Measurements from ENCODE around the gene GATAD1.
"Not testable (repeated sequence)": the region's sequence is repeated elsewhere in the genome, so short reads cannot be mapped to it uniquely, and the experiment has no call there.

The GATAD1 gene

DNA sequence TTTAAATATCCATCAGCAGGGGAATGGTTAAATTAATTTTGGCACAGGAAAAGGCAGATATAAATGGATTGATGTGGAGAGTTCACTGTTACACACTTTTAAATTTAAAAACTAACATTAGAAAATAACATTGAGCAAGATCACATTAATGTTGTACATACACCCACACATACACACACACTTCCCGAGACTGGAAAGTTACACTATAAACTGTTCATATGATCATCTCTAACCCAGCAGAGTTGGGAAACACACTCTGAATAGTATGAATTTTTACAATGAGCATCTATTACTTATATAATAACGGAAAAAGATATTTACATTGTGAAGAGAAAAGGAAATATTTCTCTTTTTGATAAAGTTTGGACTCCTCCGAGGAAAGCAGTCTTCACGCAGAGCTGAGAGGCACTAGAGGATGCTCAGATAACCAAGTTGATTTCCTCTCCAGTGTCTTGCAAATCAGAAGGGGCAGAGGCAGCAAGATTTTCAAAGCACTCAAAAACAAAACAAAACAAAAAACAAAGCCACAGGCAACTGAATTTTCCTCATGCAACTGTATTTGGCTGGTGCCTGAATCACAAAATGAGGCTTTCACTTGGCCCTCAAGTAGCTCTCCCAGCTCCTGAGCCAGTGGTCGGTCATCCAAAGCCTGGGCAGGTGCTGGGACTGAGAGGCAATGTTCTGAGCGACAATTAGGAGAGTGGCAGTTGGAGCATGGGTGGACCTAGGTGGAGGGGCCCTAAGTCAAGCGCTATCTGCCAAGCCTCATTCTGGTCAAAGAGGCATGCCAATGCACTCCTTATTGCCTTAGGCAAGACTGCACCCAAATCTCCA is 10.5 kb upstream of the GATAD1 start:
- in situ Hi-C loops (cut with HindIII; ENCODE audit: low sequenced_read_pairs), result no loop called here

DNA sequence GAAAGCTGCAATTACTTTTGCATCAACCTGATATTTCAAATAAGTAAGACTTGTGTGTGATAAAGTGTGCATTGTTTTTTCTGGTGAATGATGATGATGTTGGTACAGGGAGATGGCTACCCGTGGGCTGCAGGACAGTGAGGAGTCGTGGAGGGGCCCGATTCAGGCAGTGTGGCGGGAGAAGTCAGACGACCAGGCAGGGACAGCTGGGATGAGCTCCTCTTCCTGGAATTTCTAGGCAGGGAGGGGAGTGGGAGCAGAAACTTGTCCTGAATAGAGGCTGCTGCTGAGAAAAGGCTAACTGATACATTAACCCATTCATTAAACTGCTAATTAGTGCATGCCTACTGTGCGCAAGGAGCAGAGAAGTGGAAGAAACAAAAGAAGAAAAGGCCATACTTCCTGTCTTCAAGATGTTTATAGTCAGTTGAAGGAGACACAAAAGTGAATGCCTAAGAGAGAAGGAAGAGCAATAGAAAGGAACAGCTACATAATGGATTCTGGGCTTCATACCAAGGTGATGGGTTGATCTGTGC is 9.3 kb upstream of the GATAD1 start:
- in situ Hi-C loops (cut with HindIII; ENCODE audit: low sequenced_read_pairs), result no loop called here

DNA sequence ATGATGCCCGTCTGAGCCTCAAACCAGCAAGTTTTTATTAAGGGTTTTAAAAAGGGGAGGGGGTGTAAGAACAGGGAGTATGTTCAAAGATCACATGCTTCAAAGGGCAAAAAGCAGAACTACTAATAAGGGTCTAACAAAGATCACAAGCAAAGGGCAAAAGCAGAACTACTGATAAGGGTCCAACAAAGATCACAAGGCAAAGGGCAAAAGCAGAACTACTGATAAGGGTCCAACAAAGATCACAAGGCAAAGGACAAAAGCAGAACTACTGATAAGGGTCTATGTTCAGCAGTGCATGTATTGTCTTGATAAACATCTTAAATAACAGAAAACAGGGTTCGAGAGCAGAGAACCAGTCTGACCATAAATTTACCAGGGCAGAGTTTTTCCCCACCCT is 4.6 kb upstream of the GATAD1 start:
- in situ Hi-C loops (cut with HindIII; ENCODE audit: low sequenced_read_pairs), result not testable (repeated sequence)

DNA sequence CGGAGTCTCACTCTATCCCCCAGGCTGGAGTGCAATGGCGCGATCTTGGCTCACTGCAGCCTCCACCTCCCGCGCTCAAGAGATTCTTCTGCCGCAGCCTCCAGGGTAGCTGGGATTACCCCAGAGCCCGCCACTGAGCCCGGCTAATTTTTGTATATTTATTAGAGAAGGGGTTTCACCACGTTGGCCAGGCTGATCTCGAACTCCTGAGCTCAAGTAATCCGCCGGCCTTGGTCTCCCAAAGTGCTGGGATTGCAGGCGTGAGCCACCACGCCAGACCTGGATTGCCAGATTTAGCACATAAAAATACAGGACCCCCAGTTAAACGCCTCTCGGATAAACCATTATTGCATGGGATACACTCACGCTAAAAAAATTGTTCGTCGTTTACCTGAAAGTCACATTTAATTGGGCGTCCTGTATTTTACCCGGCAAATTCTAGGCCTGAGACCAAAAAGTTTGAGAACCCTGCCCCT is 375 bp upstream of the GATAD1 start:
- in situ Hi-C loops (cut with HindIII; ENCODE audit: low sequenced_read_pairs), result no loop called here

DNA sequence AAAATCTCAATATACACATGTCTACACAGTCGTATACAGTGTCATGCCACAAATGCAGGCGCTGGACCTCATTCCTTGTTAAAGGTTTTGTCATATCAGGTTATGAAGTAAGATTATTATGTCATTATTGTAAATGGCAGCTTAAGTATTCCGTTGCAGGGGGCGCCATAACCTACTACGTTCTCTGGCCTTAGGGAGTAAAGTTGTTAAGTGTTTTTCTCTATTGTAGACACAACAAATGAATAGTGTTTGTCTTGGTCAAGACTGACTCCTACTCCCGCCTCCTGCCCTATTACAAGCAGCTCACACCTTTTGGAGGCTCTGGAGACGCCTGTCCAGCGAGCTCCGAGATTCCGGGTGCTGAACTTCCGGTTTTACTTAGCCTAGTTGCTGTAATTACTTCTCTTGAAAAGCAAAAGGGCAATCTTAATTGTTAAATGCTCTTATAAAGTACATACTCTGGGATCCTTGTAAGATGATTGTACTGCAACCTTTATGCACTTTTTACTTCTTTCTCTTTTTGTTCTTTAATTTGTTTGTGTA is 994 bp downstream of the GATAD1 start:
- in situ Hi-C loops (cut with HindIII; ENCODE audit: low sequenced_read_pairs), result no loop called here

DNA sequence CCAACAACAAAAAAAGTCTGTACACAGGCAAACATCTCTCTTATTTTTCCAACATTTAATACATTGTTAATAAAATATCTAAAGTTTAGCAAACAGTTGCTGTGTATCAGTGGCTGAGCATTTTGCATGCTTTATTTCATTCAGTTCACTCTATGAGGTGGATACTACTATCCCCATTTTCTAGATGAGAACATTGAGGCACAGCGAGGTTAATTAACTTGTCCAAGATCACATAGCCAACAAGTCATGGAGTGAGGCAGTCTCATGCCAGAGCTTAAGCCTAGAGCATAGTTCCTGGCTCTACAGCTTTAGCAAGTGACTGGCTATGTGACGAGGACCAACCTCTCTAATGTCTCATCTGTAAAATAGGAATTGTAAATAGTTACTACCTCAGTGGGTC is 4.4 kb downstream of the GATAD1 start:
- in situ Hi-C loops (cut with HindIII; ENCODE audit: low sequenced_read_pairs), result no loop called here

DNA sequence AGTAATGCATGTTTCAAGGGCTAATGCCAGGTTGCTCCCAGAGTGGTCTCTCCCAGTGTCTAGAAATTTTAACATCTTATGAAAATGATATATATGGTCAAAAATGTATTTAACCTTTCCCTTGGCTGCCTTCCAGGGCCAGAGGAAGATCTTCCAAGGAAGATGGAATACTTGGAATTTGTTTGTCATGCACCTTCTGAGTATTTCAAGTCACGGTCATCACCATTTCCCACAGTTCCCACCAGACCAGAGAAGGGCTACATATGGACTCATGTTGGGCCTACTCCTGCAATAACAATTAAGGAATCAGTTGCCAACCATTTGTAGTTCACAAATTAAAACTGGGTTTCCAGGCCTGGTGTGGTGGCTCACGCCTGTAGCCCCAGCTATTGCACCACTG is 9.0 kb downstream of the GATAD1 start:
- in situ Hi-C loops (cut with HindIII; ENCODE audit: low sequenced_read_pairs), result no loop called here

DNA sequence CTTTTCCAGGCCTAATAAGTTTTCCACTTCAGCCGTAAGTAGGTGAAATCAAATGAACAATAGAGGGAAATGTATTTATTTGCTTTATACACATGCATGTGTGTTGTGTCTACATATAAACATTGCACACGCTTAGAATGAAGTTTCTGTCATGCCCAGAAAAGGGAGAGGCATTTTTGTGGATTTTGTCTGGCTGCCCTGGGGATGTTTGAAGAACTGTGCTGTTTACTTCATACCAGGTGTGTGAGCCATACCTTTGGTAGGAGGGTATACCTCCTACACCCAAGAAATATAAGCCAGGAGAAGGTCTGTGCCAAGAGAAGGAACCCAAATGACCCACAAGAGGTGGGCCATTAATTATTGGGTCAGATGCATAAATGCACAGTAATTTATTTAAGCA is 12.8 kb downstream of the GATAD1 start:
- in situ Hi-C loops (cut with HindIII; ENCODE audit: low sequenced_read_pairs), result no loop called here

DNA sequence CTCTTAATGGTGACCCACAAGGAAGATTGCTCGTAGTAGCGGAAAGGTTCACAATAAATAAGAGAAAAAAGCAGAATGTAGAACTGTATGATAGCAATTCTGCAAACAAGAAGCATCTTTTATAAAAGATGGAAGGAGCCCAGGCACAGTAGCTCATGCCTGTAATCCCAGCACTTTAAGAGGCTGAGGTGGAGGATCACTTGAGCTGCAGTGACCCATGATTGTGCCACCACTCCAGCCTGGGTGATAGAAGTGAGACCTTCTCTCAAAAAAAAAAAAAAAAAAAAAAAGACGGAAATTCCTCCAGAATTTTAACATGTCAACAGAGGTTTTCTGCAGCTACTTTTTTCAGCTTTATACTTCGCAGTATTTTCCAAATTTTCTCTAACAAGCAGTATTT is 13.2 kb downstream of the GATAD1 start:
- in situ Hi-C loops (cut with HindIII; ENCODE audit: low sequenced_read_pairs), result no loop called here

DNA sequence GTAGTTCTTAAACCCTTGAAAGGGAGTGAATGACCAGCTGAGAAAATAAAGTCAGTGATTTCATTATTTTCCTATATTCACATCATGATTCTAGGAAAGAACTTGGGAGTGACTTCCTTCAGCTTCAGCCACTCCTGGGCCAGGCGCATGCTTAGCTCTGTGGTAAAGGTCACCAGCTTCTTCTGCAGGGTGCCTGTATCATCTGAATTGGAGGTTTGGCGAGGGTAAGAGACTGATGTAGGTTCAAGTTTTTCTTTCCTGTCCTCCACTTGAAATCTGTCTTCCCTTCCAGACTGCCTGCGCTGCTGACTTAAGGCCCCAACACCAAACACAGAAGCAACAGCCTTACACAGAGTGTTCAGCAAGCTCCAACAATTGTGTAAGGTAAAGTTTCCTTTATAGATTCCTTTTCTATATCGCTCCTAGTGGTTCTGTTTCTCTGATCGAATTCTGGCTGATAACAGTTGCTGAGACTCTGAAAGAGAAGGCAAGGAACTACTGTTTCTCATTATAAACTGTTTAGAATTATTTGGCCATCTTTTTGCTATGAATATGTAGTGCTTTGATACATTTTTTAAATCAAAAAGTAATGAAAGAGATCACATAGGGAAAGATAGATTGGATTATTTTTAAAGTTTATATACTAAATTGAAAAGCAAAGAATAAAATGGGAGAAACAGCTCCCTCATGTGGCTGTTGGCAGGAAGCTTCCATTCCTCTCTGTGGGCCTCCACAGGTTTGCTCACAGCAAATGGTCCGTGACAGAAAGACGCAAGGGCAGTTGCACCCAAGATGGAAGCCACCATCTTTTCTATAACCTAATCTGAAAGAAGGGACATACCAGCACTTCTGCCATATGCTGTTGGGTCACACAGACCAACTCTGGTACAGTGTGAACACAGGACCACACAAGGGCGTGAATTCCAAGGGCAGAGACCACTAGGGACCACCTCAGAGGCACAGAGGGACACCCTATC is 14.0 kb downstream of the GATAD1 start:
- in situ Hi-C loops (cut with HindIII; ENCODE audit: low sequenced_read_pairs), result no loop called here

DNA sequence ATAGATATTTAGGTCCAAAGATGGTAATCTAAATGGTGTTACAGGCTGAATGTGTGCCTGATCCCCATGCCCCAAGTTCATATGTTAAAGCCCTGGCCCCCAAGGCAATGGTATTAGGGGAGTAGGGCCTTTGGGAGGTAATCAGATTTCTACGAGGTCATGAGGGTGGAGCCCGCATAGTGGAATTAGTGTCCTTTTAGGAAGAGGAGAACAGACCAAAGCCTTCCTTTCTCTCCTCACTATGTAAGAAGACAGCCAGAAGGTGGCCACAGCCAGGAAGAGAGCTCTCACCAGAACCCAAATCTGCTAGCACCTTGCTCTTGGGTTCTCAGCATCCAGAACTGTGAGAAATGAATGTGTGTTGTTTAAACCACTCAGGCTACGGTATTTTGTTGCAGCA is 15.3 kb downstream of the GATAD1 start:
- in situ Hi-C loops (cut with HindIII; ENCODE audit: low sequenced_read_pairs), result no loop called here

DNA sequence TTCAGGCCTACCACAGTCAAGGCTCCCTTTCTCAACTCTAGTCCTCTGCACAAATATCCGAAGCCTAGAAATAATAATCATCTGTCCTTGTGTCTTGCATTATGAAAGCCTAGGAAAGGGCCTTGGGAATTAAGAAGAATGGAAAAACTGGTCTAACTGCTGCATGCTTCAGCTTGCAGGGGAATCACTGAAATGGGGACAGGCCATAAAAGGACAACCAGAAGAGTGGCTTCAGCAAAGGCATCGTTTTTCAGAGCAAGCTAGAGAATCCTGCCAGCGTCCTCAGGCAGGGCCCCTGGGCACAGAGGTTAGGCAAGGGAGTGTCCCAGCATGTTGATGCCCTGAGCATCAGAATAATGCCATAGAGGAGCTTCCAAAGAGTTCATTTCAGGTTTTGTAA is 17.2 kb downstream of the GATAD1 start:
- in situ Hi-C loops (cut with HindIII; ENCODE audit: low sequenced_read_pairs), result no loop called here

DNA sequence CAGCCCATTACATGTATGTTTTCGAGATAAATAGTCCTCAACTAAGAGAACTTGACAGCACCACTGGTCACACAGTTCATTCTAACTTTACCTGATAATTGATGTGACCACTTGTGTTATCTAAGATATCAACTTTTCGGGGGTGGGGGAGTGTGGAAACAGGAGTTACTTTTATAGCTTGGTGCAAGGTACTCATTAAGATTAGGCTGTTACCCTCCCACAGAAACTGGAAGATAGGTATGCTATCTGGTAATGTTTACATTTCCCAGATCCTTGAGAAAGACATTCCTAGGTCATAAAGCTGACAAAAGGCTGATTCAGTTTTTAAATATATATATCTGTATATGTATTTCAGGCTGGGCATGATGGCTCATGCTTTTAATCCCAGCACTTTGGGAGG is 19.4 kb downstream of the GATAD1 start:
- in situ Hi-C loops (cut with HindIII; ENCODE audit: low sequenced_read_pairs), result no loop called here

DNA sequence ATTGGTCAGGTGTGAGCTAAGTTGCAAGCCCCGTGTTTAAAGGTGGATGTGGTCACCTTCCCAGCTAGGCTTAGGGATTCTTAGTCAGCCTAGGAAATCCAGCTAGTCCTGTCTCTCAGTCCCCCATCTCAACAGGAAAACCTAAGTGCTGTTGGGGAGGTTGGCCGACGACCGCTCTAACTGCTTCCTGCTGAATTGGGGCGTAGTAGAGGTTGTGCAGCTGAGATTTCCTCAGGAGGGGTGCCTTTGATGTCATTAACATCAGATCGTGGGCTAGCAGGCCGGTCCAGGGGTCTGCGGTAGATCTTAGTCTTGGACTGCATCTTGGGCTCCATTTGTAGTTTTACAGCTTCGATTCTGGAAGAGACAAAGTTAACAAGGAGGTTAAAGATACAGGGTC is 21.3 kb downstream of the GATAD1 start:
- in situ Hi-C loops (cut with HindIII; ENCODE audit: low sequenced_read_pairs), result not testable (repeated sequence)

DNA sequence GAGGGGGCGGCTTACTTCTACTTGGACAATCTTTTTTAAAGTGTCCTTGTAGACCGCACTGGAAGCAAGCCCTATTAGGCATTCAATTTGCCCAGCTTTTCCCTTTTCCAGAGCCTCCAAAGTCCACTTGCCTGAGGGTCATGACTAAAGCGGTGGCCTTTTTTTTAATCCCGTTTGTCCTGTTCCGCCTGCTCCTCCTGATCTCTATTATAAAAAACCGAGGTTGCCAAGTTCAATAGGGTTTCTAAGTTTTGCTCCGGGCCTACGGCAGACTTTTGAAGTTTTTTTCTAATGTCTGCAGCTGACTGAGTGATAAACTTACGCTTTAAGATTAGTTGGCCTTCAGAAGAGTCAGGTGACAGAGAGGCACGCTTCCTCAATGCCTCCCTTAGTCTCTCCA is 26.7 kb downstream of the GATAD1 start:
- in situ Hi-C loops (cut with HindIII; ENCODE audit: low sequenced_read_pairs), result not testable (repeated sequence)

DNA sequence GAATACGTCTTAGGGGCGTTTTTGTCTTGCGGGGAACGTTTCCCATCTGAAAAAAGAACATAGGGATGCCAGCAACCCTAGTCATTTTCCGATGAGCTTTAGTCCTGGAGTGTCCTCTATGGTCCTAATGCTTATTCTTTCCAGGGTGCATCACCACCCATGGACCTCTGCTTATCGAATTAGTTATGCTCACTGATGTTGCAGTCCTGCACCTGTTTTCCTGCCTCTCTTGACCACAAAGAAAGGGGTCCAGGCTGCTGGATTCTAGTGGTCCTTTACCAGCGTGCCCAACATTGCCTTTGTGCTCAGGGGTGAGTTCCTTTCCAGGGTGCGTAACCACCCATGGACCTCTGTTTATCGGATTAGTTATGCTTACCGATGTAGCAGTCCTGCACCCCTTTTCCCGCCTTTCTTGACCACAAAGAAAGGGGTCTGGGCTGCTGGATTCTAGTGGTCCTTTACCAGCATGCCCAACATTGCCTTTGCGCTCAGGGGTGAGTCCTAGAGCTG is 28.0 kb downstream of the GATAD1 start:
- in situ Hi-C loops (cut with HindIII; ENCODE audit: low sequenced_read_pairs), result not testable (repeated sequence)

DNA sequence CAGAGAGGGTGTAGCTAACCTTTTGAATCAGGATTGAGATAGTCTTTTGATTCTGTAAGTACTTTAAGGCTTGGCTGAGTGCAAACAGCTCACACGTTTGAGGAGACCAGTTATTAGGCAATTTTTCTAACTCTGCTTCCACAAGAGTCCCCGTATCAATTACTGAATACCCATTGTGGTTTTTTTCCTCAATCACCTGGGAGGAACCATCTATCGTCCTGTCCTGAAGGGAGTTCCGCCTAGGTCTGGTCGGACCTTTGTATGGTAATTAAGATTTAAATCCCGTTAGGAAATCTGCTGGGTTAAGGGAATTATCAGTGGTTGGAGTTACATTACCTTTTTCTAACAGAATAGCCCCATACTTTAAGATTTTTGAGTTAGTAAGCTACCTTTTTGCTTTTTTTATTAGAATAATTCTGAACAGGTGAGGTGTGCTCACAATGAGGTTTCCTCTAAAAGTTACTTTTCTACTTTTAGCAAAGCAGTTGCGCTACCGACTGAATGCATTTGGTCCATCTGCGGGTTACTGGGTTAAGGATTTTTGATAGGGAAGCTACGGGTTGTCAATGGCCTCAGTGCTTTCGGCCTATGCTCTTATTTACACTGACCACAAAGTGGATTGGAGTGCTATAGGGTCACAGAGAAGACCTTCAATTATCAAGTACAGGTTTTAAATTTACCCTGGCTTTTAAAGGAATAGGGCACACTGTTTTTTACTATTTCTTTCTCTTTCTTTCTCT is 28.7 kb downstream of the GATAD1 start:
- in situ Hi-C loops (cut with HindIII; ENCODE audit: low sequenced_read_pairs), result not testable (repeated sequence)

DNA sequence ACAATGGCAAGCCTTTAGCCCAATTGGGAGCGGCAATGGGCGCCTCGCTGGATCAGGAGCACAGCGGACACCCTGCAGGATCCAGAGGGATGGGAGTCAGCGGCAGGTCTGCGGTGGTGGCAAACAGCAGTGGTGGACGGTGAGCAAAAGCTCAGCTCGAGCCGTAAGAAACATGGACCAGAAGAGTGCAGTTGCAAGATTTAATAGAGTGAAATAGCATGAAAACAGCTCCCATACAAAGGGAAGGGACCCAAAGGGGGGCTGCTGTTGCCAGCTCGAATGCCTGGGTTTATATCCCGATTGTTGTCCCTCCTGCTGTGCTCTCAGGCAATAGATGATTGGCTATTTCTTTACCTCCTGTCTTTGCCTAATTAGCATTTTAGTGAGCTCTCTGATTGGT is 30.4 kb downstream of the GATAD1 start, which contains the start of gene ERVW-1:
Gene ERVW-1, minus strand, starts transcription at position 266 of the 400 bp plus-strand sequence. CDS start 7,565 bp downstream, outside the sequence.
- in situ Hi-C loops (cut with HindIII; ENCODE audit: low sequenced_read_pairs), result not testable (repeated sequence)

DNA sequence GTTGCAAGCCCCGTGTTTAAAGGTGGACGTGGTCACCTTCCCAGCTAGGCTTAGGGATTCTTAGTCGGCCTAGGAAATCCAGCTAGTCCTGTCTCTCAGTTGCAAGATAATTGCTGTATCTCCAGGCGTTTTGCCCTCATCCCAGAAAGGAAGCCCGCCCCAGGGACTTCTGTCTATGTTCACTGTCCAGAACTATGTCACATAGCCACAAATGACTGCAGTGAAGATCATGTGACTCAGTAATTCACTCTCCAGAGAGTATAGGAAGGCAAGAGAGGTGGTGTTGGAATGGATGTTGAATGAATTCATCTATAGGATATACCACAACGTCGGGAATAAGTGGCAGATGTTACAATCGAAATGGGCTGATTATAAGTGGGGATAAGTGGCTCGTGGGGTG is 30.8 kb downstream of the GATAD1 start:
- in situ Hi-C loops (cut with HindIII; ENCODE audit: low sequenced_read_pairs), result no loop called here

DNA sequence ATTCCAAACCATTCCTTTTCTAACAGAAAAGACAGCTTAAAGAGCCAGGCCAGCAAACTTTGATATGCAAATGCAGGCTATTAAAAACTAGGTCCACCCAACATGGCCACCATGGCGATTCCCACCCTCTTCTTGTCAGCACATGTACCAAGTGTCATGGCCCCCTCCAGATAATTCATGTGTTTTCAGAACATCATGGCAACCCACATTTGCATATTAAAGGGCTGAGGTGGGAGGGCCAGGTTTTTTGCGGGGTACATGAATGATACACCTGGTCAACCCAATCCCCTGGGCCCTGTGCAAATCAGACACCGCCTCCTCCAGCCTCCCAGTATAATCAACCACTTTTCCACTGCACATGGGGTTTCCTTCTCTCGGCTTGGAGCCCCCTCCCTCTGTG is 31.4 kb downstream of the GATAD1 start:
- in situ Hi-C loops (cut with HindIII; ENCODE audit: low sequenced_read_pairs), result no loop called here

All from DLD1 (cell line).